Psoas muscle (tissue), 8 donors: ENCODE data around the gene NTRK1. TPM values are rescaled to one million over a fixed set of nuclear protein-coding genes. Genes with fewer than 3 reads are reported as not detected.

Experiments used
- ATAC-seq, 4 donors: fragments of 200-7000 bp; cut with Tn5 transposase; one replicate each; pipeline ENCODE4 v1.9.1; 2020; ENCODE audit warnings: moderate library complexity in 3 of 4, mild to moderate bottlenecking in 2 of 4
- DNase-seq, 2 donors: peaks; one replicate each; pipeline ENCODE4 v3.0.0-alpha.2; 2020
- H3K27ac ChIP-seq: fragments of 200-600 bp; one replicate; pipeline ENCODE4 v1.8.0; 2022
- H3K27me3 ChIP-seq, 3 donors: fragments of 200-600 bp in 1 of 3; one replicate each; pipeline versions ENCODE4 v1.6.1 to v1.8.0; 2013 to 2022; ENCODE audit warnings: low read length in 2 of 3, mild to moderate bottlenecking in 2 of 3, moderate library complexity in 1 of 3; ENCODE audit not compliant: insufficient read depth in 3 of 3
- H3K36me3 ChIP-seq, 2 donors: fragments of 200-600 bp in 1 of 2; one replicate each; pipeline versions ENCODE4 v1.6.1 to v1.8.0; 2013 to 2022; ENCODE audit warnings: low read depth in 1 of 2, mild to moderate bottlenecking in 1 of 2, moderate library complexity in 1 of 2; ENCODE audit not compliant: insufficient read depth in 1 of 2
- H3K4me1 ChIP-seq: fragments of 200-600 bp; one replicate; pipeline ENCODE4 v1.8.0; 2022
- H3K4me3 ChIP-seq: fragments of 200-600 bp; one replicate; pipeline ENCODE4 v1.8.0; 2022; ENCODE audit warnings: mild to moderate bottlenecking
- H3K9me3 ChIP-seq: fragments of 200-600 bp; one replicate; pipeline ENCODE4 v1.8.0; 2022
- WGBS, 3 donors: extraction: QIAGEN DNeasy Blood & Tissue Kit; methylation state at CpG; one replicate each; pipeline versions ENCODE4 v1.1.6 to v1.1.7; 2013; 5-methylcytosine and 5-hydroxymethylcytosine counted together
- intact Hi-C, 2 donors: fragments of 100-400 bp; cut with DNase I; formaldehyde crosslinking; loops; one replicate each; pipeline versions ENCODE4 v1.11.0 to v1.14.2; 2022
- polyA plus RNA-seq, 3 donors: library from polyadenylated mRNA; stranded (reverse); fragments of 200-250 nt; gene quantifications; one replicate each; pipeline ENCODE4 v1.2.3, GENCODE V29; 2013
- total RNA-seq, 4 donors: library from RNA; stranded (reverse); fragmentation: NEBNext Ultra II Directional in 2 of 4; extraction: Animal tissue kit (Norgen Biotek cat#: 25700) in 2 of 4; gene quantifications; one replicate each; pipeline versions ENCODE4 v1.2.1 to v1.2.4, GENCODE V29; 2021 to 2023
- TF ChIP-seq, protein P1 (sequence below): fragments of 200-600 bp; IDR thresholded peaks from one replicate; pipeline ENCODE4 v1.8.0; 2022; ENCODE audit warnings: antibody characterized with exemption
- donor health status: healthy with polysubstance abuse.
- donor health status: DM: no; HTN: no; CAD: no; lungs with moderate emphysema.
- donor health status: Bipolar disorder and iron deficiency.
- donor health status: healthy.
- donor health status: DM: yes; HTN: yes; CAD: no.
- donor health status: DM: no; HTN: no; CAD: no.
- donor health status: DM: no; HTN: no; CAD: no.
- donor health status: DM: yes; HTN: yes; CAD: no.

NTRK1 gene
- total and polyA plus RNA-seq, 7 donors, result 0.07 to 0.92 (median 0.44) TPM

DNA sequence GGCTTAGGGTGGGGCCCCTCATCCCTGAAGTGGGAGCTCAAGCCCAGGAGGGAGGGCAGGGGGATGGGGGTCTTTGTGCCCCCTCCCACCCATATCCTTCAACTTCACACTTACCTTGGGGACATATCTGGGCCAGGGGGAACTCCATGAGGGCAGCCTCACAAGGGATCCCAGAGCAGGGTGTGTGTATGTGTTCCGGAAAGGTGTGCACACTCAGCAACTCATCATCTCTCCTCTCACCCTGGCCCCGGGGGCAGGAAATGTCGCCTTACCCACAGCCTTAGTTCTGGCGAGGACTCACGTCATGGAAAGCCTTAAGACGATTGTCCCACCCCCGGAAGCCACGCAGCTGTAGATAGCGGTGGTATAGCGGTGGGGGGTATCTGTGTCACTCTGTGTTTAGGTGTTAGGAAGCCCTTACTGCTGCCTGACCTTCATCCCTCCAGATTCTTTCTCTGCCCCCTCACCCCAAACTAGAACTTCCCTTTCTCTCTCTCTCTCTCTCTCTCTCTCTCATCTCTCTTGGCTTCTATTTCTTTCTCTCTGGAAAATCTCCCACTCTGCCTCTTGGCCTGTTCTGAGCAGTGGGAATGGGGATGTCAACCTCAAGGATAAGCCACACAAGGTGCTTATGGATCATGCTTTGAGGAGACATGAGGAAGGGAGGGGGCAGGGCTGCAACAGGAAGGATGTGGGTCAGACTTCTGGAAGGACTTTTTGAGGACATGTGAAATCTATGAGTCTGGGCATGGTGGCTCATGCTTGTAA lies 43.9 kb upstream of the NTRK1 start, which contains the start of gene SH2D2A:
SH2D2A (minus strand) TSS at position 288 of the 768 bp plus-strand sequence; CDS start at position 148, 140 bp downstream.
- TF ChIP-seq, protein P1, sequence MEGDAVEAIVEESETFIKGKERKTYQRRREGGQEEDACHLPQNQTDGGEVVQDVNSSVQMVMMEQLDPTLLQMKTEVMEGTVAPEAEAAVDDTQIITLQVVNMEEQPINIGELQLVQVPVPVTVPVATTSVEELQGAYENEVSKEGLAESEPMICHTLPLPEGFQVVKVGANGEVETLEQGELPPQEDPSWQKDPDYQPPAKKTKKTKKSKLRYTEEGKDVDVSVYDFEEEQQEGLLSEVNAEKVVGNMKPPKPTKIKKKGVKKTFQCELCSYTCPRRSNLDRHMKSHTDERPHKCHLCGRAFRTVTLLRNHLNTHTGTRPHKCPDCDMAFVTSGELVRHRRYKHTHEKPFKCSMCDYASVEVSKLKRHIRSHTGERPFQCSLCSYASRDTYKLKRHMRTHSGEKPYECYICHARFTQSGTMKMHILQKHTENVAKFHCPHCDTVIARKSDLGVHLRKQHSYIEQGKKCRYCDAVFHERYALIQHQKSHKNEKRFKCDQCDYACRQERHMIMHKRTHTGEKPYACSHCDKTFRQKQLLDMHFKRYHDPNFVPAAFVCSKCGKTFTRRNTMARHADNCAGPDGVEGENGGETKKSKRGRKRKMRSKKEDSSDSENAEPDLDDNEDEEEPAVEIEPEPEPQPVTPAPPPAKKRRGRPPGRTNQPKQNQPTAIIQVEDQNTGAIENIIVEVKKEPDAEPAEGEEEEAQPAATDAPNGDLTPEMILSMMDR, result no peak
- Histone ChIP-seq H3K9me3 (no peaks in the 10 kb centered on the region), H3K4me3 (peak within 1 kb of the TSS; percentile 41), H3K4me1 (peaks cover 7% of the 10 kb centered on the region), H3K27ac (peak within 1 kb of the TSS; percentile 21), H3K36me3 (no peaks in the 10 kb centered on the region), H3K27me3 (peaks cover 0 to 4% (median 3%) of the 10 kb centered on the region in 3 donors)
- ATAC-seq, result peak in 2 of 4 donors; percentile 26 to 27
- DNase-seq, result peak in 1 of 2 donors; percentile 73
- 49 to 56% (median 52%) methylated on average over 10 of the region's 10 CpGs for WGBS, 3 donors
- intact Hi-C loops, result no loop called here

DNA sequence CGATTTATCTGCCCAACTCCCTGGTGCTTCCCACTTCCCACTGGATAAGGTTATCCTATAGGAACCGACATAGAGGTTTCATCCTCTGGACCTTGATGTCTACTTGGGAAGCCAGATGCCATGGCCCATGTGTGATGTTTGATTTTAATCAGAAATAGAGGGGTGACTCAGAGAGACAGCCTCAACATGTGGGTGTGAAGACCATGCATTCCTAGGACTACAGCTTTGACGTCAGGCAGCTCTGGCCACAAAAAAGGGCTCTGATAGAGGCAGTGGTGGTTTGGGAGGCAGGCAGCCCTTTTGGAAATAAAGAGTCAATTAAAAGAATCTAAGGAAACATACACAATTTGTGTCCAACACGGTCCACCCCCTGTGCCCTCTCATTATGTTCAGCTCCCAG lies 38.9 kb upstream of the NTRK1 start:
- TF ChIP-seq, protein P1, result no peak
- intact Hi-C loops, result no loop called here
- ATAC-seq (no peak), DNase-seq (no peak)
- WGBS, 3 donors, result 65 to 78% (median 73%) methylated on average over 4 of the region's 4 CpGs
- H3K27me3 ChIP-seq, result no peaks in the 10 kb centered on the region
- no peaks in the 10 kb centered on the region for H3K4me1 ChIP-seq
- H3K4me3 ChIP-seq, result no peak overlapping the region
- H3K9me3 ChIP-seq, result no peaks in the 10 kb centered on the region
- H3K36me3 ChIP-seq, result no peaks in the 10 kb centered on the region
- no peak overlapping the region for H3K27ac ChIP-seq

DNA sequence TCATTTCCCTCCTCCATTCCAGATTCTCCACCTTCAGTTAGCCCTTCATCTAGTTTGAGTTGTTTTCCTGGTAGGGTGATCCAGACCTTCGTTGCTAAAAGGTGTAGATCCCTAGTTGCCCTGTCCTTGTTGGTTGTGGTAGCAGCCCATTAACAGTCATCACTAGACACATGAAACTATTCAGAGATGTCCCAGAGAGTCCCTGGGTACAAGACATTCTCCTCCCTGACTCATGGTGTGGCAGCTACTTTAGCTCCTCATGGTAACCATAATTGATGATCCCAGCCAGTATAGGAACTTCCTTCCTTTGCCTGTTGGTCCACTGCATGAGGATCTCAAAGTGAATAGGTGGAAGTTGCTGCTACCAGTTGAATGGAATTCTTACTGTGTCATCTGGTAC lies 38.0 kb upstream of the NTRK1 start:
- intact Hi-C loops, result no loop called here
- no peaks in the 10 kb centered on the region for H3K27me3 ChIP-seq
- TF ChIP-seq, protein P1, result no peak
- 66 to 78% (median 73%) methylated on average over 1 of the region's 1 CpG for WGBS, 3 donors
- H3K27ac ChIP-seq, result no peak overlapping the region
- no peaks in the 10 kb centered on the region for H3K36me3 ChIP-seq
- DNase-seq, result no peak
- H3K9me3 ChIP-seq, result no peaks in the 10 kb centered on the region
- H3K4me1 ChIP-seq, result no peaks in the 10 kb centered on the region
- no peak for ATAC-seq
- no peak overlapping the region for H3K4me3 ChIP-seq

DNA sequence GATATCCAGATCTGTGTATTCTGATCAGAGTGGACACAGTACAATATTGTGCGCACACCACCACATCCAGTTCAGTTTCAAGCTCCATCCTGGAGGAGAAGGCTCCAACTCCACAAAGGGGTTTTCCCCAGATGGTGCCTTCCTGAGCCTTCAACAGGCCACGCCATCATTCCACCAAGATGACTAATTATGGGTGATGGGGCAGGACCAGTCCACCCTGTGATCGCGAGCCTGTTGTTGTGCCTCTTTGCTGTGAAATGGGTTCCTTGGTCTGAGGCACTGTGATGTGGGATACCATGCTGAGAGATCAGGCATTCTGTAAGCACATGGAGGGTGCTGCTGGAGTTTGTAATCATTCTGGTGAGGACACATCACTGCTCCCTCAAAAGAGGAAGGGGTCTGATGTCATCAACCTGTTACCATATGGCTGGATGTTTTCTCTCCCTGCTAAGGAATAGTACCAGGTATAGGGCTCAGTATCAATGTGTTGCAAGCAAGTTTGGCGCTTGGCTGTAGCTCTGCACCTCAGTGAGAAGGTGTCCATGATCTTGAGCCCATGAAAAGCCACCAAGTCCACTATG lies 37.4 kb upstream of the NTRK1 start:
- H3K27me3 ChIP-seq, result no peaks in the 10 kb centered on the region
- no peaks in the 10 kb centered on the region for H3K4me1 ChIP-seq
- ATAC-seq (no peak), DNase-seq (no peak)
- H3K9me3 ChIP-seq, result no peaks in the 10 kb centered on the region
- no peak overlapping the region for H3K27ac ChIP-seq
- TF ChIP-seq, protein P1, result no peak
- 85 to 93% (median 88%) methylated on average over 5 of the region's 5 CpGs for WGBS, 3 donors
- H3K4me3 ChIP-seq, result no peak overlapping the region
- intact Hi-C loops, result no loop called here
- no peaks in the 10 kb centered on the region for H3K36me3 ChIP-seq
